A673 (cell line): ENCODE measurements around the gene ZNF219. TPM values are rescaled to one million over a fixed set of nuclear protein-coding genes. Genes with fewer than 3 reads are reported as not detected.

ENCODE experiments used
- BruUV-seq: library from RNA; stranded (reverse); fragments of 400-500 nt; replicated peaks from 2 replicates; lab custom pipeline; 2021; lab: Mats Ljungman, UMichigan
- CTCF ChIA-PET: fragments of 300-600 bp; sonication (Branson Sonifier 250); formaldehyde crosslinking; loops from one replicate; lab custom pipeline; 2022; ENCODE audit warnings: antibody characterized with exemption; lab: Charles Lee
- POLR2A ChIA-PET: fragments of 300-600 bp; sonication (Branson Sonifier 250); formaldehyde crosslinking; loops from one replicate; lab custom pipeline; 2022; ENCODE audit warnings: antibody characterized with exemption; ENCODE audit not compliant: low non-redundant PET; lab: Charles Lee
- DNase-seq: peaks from one replicate; pipeline ENCODE4 v3.0.0-alpha.2; 2015; ENCODE audit warnings: low spot score
- H3K27ac ChIP-seq: fragments of 200-600 bp; sonication (generic); 2 replicates; pipeline ENCODE4 v1.5.1; 2016; ENCODE audit warnings: mixed run types, low read depth, mild to moderate bottlenecking, mixed read lengths, antibody characterized with exemption, low read length; ENCODE audit not compliant: poor library complexity, severe bottlenecking
- H3K27me3 ChIP-seq: fragments of 200-600 bp; sonication (generic); replicated peaks from 2 replicates; pipeline ENCODE4 v1.6.1; 2017; ENCODE audit warnings: mixed run types, low read depth, mild to moderate bottlenecking, mixed read lengths, antibody characterized with exemption, low read length; ENCODE audit not compliant: insufficient read depth, poor library complexity
- H3K36me3 ChIP-seq: fragments of 200-600 bp; sonication (generic); 2 replicates; pipeline ENCODE4 v1.6.1; 2016; ENCODE audit warnings: mixed run types, mild to moderate bottlenecking, mixed read lengths, antibody characterized with exemption, low read length; ENCODE audit not compliant: insufficient read depth, poor library complexity, severe bottlenecking
- H3K4me1 ChIP-seq: fragments of 200-600 bp; sonication (generic); 2 replicates; pipeline ENCODE4 v1.6.1; 2017; ENCODE audit warnings: mixed run types, mild to moderate bottlenecking, mixed read lengths, antibody characterized with exemption, low read length; ENCODE audit not compliant: insufficient read depth, poor library complexity, severe bottlenecking
- H3K4me3 ChIP-seq: fragments of 200-600 bp; sonication (generic); 2 replicates; pipeline ENCODE4 v1.5.1; 2016; ENCODE audit warnings: low read depth, mixed run types, mild to moderate bottlenecking, mixed read lengths, low read length; ENCODE audit not compliant: poor library complexity, severe bottlenecking
- H3K9me3 ChIP-seq: fragments of 200-600 bp; sonication (generic); 2 replicates; pipeline ENCODE4 v1.6.1; 2016; ENCODE audit warnings: mixed run types, low read depth, mild to moderate bottlenecking, mixed read lengths, antibody characterized with exemption, low read length; ENCODE audit not compliant: poor library complexity, severe bottlenecking
- EZH2 ChIP-seq: fragments of 200-600 bp; sonication (generic); IDR thresholded peaks from 2 replicates; pipeline ENCODE4 v1.6.1; 2017; ENCODE audit warnings: borderline replicate concordance, low read depth, mild to moderate bottlenecking, mixed read lengths, antibody characterized with exemption, low read length; ENCODE audit not compliant: poor library complexity, severe bottlenecking
- intact Hi-C: fragments of 100-400 bp; cut with micrococcal nuclease; formaldehyde crosslinking; loops from one replicate; pipeline ENCODE4 v1.10.0; 2022; ENCODE audit not compliant: unreplicated experiment
- total RNA-seq: library from RNA; stranded (reverse); gene quantifications from 2 replicates; pipeline ENCODE4 v1.2.3, GENCODE V29; 2021
- TF ChIP-seq, protein P1 (sequence below): fragments of 300-800, 200-600 bp; sonication (generic); conservative IDR thresholded peaks from 2 replicates; pipeline ENCODE4 v1.5.1; 2017; ENCODE audit warnings: low read depth, mild to moderate bottlenecking, antibody characterized with exemption, low read length, moderate library complexity, mixed read lengths

ZNF219 gene
- total RNA-seq, 1 experiment from 2014 or later, result 84.6 TPM

DNA sequence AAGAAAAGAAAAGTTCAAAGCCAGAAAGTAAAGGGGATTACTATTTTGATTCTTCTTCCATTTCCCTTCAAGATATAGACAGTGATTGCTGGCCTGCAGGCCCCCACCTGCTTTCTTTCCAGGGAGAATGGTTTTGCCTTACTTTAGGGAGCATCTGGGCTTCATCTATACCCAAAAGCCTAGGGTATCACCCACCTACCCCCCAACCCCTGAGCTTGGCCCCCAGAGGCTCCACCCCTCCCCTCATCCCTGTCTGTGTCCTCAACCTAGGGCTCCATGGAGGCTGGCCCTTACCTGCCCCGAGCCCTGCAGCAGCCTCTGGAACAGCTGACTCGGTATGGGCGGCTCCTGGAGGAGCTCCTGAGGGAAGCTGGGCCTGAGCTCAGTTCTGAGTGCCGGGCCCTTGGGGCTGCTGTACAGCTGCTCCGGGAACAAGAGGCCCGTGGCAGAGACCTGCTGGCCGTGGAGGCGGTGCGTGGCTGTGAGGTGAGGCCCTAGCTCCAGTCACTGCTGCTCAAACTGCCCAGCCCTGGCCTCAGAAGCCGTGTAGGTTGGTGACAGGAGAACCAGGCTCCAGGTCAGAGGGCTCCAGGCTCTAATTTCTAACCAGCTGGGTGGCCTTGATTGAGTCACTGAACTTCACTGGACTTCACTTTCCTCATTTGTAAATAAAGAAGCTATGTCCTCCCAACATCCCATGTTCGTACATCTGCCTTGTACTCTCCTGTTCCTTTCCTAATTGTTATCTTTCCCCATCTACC, 14.7 kb downstream of the ZNF219 start:
- ChIA-PET CTCF (interaction anchor here (0.9 kb wide), 1 partner anchor 15 kb away, joined by 5 read pairs; no protein-coding TSS in a partner anchor), POLR2A (no interaction called here)
- no peak overlapping the region for H3K4me3 ChIP-seq
- intact Hi-C loops, result no loop called here
- no peak for TF ChIP-seq EZH2
- TF ChIP-seq, protein P1, sequence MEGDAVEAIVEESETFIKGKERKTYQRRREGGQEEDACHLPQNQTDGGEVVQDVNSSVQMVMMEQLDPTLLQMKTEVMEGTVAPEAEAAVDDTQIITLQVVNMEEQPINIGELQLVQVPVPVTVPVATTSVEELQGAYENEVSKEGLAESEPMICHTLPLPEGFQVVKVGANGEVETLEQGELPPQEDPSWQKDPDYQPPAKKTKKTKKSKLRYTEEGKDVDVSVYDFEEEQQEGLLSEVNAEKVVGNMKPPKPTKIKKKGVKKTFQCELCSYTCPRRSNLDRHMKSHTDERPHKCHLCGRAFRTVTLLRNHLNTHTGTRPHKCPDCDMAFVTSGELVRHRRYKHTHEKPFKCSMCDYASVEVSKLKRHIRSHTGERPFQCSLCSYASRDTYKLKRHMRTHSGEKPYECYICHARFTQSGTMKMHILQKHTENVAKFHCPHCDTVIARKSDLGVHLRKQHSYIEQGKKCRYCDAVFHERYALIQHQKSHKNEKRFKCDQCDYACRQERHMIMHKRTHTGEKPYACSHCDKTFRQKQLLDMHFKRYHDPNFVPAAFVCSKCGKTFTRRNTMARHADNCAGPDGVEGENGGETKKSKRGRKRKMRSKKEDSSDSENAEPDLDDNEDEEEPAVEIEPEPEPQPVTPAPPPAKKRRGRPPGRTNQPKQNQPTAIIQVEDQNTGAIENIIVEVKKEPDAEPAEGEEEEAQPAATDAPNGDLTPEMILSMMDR, result no peak
- no peak for DNase-seq
- no peaks in the 10 kb centered on the region for H3K4me1 ChIP-seq
- no peaks in the 10 kb centered on the region for H3K27me3 ChIP-seq
- H3K36me3 ChIP-seq, result peaks cover 88% of the 10 kb centered on the region
- no TSS peak for BruUV-seq
- no peaks in the 10 kb centered on the region for H3K9me3 ChIP-seq
- no peak overlapping the region for H3K27ac ChIP-seq

DNA sequence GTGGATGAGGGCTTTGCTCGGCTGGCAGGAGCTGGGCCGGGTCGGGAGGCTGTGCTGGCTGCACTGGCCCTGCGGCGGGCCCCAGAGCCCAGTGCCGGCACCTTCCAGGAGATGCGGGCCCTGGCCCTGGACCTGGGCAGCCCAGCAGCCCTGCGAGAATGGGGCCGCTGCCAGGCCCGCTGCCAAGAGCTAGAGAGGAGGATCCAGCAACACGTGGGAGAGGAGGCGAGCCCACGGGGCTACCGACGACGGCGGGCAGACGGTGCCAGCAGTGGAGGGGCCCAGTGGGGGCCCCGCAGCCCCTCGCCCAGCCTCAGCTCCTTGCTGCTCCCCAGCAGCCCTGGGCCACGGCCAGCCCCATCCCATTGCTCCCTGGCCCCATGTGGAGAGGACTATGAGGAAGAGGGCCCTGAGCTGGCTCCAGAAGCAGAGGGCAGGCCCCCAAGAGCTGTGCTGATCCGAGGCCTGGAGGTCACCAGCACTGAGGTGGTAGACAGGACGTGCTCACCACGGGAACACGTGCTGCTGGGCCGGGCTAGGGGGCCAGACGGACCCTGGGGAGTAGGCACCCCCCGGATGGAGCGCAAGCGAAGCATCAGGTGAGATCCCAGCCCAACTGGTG, 16.8 kb downstream of the ZNF219 start:
- TF ChIP-seq, protein P1, result no peak
- TF ChIP-seq EZH2, result no peak
- H3K4me3 ChIP-seq, result no peak overlapping the region
- ChIA-PET CTCF (no interaction called here), POLR2A (no interaction called here)
- no peaks in the 10 kb centered on the region for H3K27me3 ChIP-seq
- intact Hi-C loops, result no loop called here
- DNase-seq, result no peak
- no peak overlapping the region for H3K27ac ChIP-seq
- no peaks in the 10 kb centered on the region for H3K4me1 ChIP-seq
- no peaks in the 10 kb centered on the region for H3K9me3 ChIP-seq
- no TSS peak for BruUV-seq
- peaks cover 91% of the 10 kb centered on the region for H3K36me3 ChIP-seq

DNA sequence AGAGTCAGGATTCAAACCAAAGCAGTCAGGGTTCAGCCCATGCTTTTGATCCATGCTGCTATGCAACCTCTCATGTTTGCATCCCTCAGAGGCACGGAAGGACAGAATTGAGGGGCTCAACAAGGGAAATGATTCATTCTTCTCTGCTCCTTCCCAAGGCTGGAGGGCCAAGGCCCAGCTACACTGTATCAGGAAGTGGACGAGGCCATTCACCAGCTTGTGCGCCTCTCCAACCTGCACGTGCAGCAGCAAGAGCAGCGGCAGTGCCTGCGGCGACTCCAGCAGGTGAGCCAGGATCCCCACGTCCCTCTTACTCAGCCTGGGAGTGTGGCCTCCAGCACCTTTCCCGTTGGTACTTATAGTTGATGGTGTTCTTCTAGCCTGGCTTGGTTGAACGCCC, 19.7 kb downstream of the ZNF219 start:
- peaks cover 89% of the 10 kb centered on the region for H3K36me3 ChIP-seq
- ChIA-PET POLR2A (no interaction called here), CTCF (no interaction called here)
- H3K27me3 ChIP-seq, result no peaks in the 10 kb centered on the region
- H3K4me3 ChIP-seq, result no peak overlapping the region
- no peaks in the 10 kb centered on the region for H3K4me1 ChIP-seq
- DNase-seq, result no peak
- no peak overlapping the region for H3K27ac ChIP-seq
- TF ChIP-seq, protein P1, result no peak
- no peak for TF ChIP-seq EZH2
- intact Hi-C loops, result no loop called here
- no TSS peak for BruUV-seq
- H3K9me3 ChIP-seq, result no peaks in the 10 kb centered on the region
